ENCODE data around the gene CRTAC1. TPM values are rescaled to one million over a fixed set of nuclear protein-coding genes. Genes with fewer than 3 reads are reported as not detected.
A peak's percentile ranks its signal among the peaks of the same experiment; 100 is the strongest.

Gene CRTAC1
- total RNA-seq, 1 donor from 2014 or later: 2.3 TPM

- intact Hi-C loops (cut with micrococcal nuclease): no loop called here
- no peaks in the 10 kb centered on the region for H3K9me3 ChIP-seq (replicated peaks)
- no peak overlapping the region for H3K27ac ChIP-seq (replicated peaks)
- DNase-seq: no peak
- H3K27me3 ChIP-seq (ENCODE audit: low read depth): peaks cover 18% of the 10 kb centered on the region
- H3K36me3 ChIP-seq: no peaks in the 10 kb centered on the region
- H3K4me3 ChIP-seq: no peak overlapping the region
- peaks cover 17% of the 10 kb centered on the region for H3K4me1 ChIP-seq
- TF ChIP-seq CTCF (IDR thresholded peaks at IDR 0.05; ENCODE audit: borderline replicate concordance): no peak
Observed at GRCh38 chr10:97904018-97904381, 126.4 kb downstream of the CRTAC1 start.

GRCh38 chr10:97903128-97904017 is 127.0 kb downstream of the CRTAC1 start:
- Histone ChIP-seq H3K4me3 (no peak overlapping the region), H3K27me3 (ENCODE audit: low read depth) (peaks cover 18% of the 10 kb centered on the region), H3K36me3 (no peaks in the 10 kb centered on the region), H3K9me3 (replicated peaks) (no peaks in the 10 kb centered on the region), H3K4me1 (peaks cover 21% of the 10 kb centered on the region), H3K27ac (replicated peaks) (no peak overlapping the region)
- no peak for DNase-seq
- TF ChIP-seq CTCF (IDR thresholded peaks at IDR 0.05; ENCODE audit: borderline replicate concordance): peak; percentile 13
- intact Hi-C loops (cut with micrococcal nuclease): no loop called here

- no peaks in the 10 kb centered on the region for H3K9me3 ChIP-seq (replicated peaks)
- no peak for DNase-seq
- H3K4me1 ChIP-seq: peaks cover 28% of the 10 kb centered on the region
- intact Hi-C loops (cut with micrococcal nuclease): no loop called here
- no peak for TF ChIP-seq CTCF (IDR thresholded peaks at IDR 0.05; ENCODE audit: borderline replicate concordance)
- H3K4me3 ChIP-seq: no peak overlapping the region
- H3K36me3 ChIP-seq: no peaks in the 10 kb centered on the region
- H3K27ac ChIP-seq (replicated peaks): no peak overlapping the region
- H3K27me3 ChIP-seq (ENCODE audit: low read depth): peaks cover 14% of the 10 kb centered on the region
Observed at GRCh38 chr10:97901381-97901780, 129.0 kb downstream of the CRTAC1 start.

GRCh38 chr10:97898429-97898828 is 132.0 kb downstream of the CRTAC1 start:
- no peaks in the 10 kb centered on the region for H3K9me3 ChIP-seq (replicated peaks)
- H3K4me3 ChIP-seq: no peak overlapping the region
- peaks cover 4% of the 10 kb centered on the region for H3K27me3 ChIP-seq (ENCODE audit: low read depth)
- H3K36me3 ChIP-seq: no peaks in the 10 kb centered on the region
- TF ChIP-seq CTCF (IDR thresholded peaks at IDR 0.05; ENCODE audit: borderline replicate concordance): no peak
- DNase-seq: no peak
- H3K4me1 ChIP-seq: peaks cover 21% of the 10 kb centered on the region
- intact Hi-C loops (cut with micrococcal nuclease): no loop called here
- H3K27ac ChIP-seq (replicated peaks): no peak overlapping the region

- Histone ChIP-seq H3K27ac (replicated peaks) (no peak overlapping the region), H3K27me3 (ENCODE audit: low read depth) (peaks cover 4% of the 10 kb centered on the region), H3K36me3 (no peaks in the 10 kb centered on the region), H3K9me3 (replicated peaks) (no peaks in the 10 kb centered on the region), H3K4me1 (peaks cover 20% of the 10 kb centered on the region), H3K4me3 (no peak overlapping the region)
- DNase-seq: no peak
- TF ChIP-seq CTCF (IDR thresholded peaks at IDR 0.05; ENCODE audit: borderline replicate concordance): no peak
- intact Hi-C loops (cut with micrococcal nuclease): no loop called here
Observed at GRCh38 chr10:97896756-97897358, 133.6 kb downstream of the CRTAC1 start.
